ENCODE data around the gene UAP1L1. TPM values are rescaled to one million over a fixed set of nuclear protein-coding genes. Genes with fewer than 3 reads are reported as not detected.
A peak's percentile ranks its signal among the peaks of the same experiment; 100 is the strongest.

Gene UAP1L1
- total RNA-seq, 4 donors from 2014 or later = 5.0 to 10.1 (median 6.8) TPM

- Histone ChIP-seq H3K4me1 (peaks cover 21% of the 10 kb centered on the region), H3K27me3 (no peaks in the 10 kb centered on the region), H3K4me3 (no peak overlapping the region), H3K9me3 (no peaks in the 10 kb centered on the region), H3K36me3 (peaks cover 20% of the 10 kb centered on the region), H3K27ac (no peak overlapping the region)
- 13% methylated on average over 15 of the region's 24 CpGs for WGBS
- peak; percentile 86 to 90 for DNase-seq (ENCODE audit: low spot score in 2 of 2)
- TF ChIP-seq CTCF (IDR thresholded peaks at IDR 0.05) (peak; percentile 69 to 85), EP300 (IDR thresholded peaks at IDR 0.05) (no peak), POLR2AphosphoS5 (IDR thresholded peaks at IDR 0.05) (no peak), POLR2A (IDR thresholded peaks at IDR 0.05) (no peak)
Measured at GRCh38 chr9:137034709-137035506, 42.4 kb upstream of the UAP1L1 start.

- TF ChIP-seq POLR2A (IDR thresholded peaks at IDR 0.05) (no peak), CTCF (IDR thresholded peaks at IDR 0.05) (no peak), EP300 (IDR thresholded peaks at IDR 0.05) (no peak), POLR2AphosphoS5 (IDR thresholded peaks at IDR 0.05) (no peak)
- Histone ChIP-seq H3K27ac (no peak overlapping the region), H3K4me1 (peaks cover 21% of the 10 kb centered on the region), H3K36me3 (peaks cover 25% of the 10 kb centered on the region), H3K4me3 (no peak overlapping the region), H3K9me3 (no peaks in the 10 kb centered on the region), H3K27me3 (no peaks in the 10 kb centered on the region)
- no CpG with 5 or more reads among the region's 9 CpGs for whole genome bisulfite sequencing
- DNase-seq (ENCODE audit: low spot score in 2 of 2) = no peak
Measured at GRCh38 chr9:137035507-137035834, 41.8 kb upstream of the UAP1L1 start.

- no peak for DNase-seq (ENCODE audit: low spot score in 2 of 2)
- Histone ChIP-seq H3K4me3 (no peak overlapping the region), H3K36me3 (peaks cover 28% of the 10 kb centered on the region), H3K9me3 (no peaks in the 10 kb centered on the region), H3K27ac (no peak overlapping the region), H3K27me3 (no peaks in the 10 kb centered on the region), H3K4me1 (peaks cover 21% of the 10 kb centered on the region)
- TF ChIP-seq EP300 (IDR thresholded peaks at IDR 0.05) (no peak), POLR2A (IDR thresholded peaks at IDR 0.05) (no peak), POLR2AphosphoS5 (IDR thresholded peaks at IDR 0.05) (no peak), CTCF (IDR thresholded peaks at IDR 0.05) (no peak)
- whole genome bisulfite sequencing = 74% methylated on average over 7 of the region's 8 CpGs
Measured at GRCh38 chr9:137035937-137036336, 41.4 kb upstream of the UAP1L1 start.

- WGBS = no CpG with 5 or more reads among the region's 13 CpGs
Measured at GRCh38 chr9:137037035-137037434, 40.3 kb upstream of the UAP1L1 start.

More at GRCh38 chr9:137037035-137037434, 40.3 kb upstream of the UAP1L1 start:
- peaks cover 14% of the 10 kb centered on the region for H3K4me1 ChIP-seq
- H3K4me3 ChIP-seq = no peak overlapping the region
- no peak overlapping the region for H3K27ac ChIP-seq
- no peak for DNase-seq (ENCODE audit: low spot score in 2 of 2)
- H3K9me3 ChIP-seq = no peaks in the 10 kb centered on the region
- H3K36me3 ChIP-seq = peaks cover 28% of the 10 kb centered on the region
- no peak for TF ChIP-seq CTCF (IDR thresholded peaks at IDR 0.05)
- TF ChIP-seq EP300 (IDR thresholded peaks at IDR 0.05) = no peak
- TF ChIP-seq POLR2A (IDR thresholded peaks at IDR 0.05) = no peak
- no peak for TF ChIP-seq POLR2AphosphoS5 (IDR thresholded peaks at IDR 0.05)
- no peaks in the 10 kb centered on the region for H3K27me3 ChIP-seq

Data from suprapubic skin (tissue), 4 donors.